NCI-H146 treated with DMSO at 0.1 percent for 48 hours (cell line): ENCODE results near the gene GPR39.
A peak's percentile ranks its signal among the peaks of the same experiment; 100 is the strongest.

Source experiments
- DNase-seq: peaks from one replicate; lab custom pipeline; 2025; ENCODE audit not compliant: unreplicated experiment; lab: John Stamatoyannopoulos, UW

Gene GPR39

GRCh38 chr2:132412021-132412420 is 4.6 kb upstream of the GPR39 start:
- no peak for DNase-seq

- no peak for DNase-seq
Measured at GRCh38 chr2:132414081-132414480, 2.5 kb upstream of the GPR39 start.

GRCh38 chr2:132415256-132415914 is 1.2 kb upstream of the GPR39 start:
- no peak for DNase-seq

- peak; percentile 7 for DNase-seq
Measured at GRCh38 chr2:132415915-132416722, 486 bp upstream of the GPR39 start.

- no peak for DNase-seq
Measured at GRCh38 chr2:132417430-132418035, 928 bp downstream of the GPR39 start.

- DNase-seq: no peak
Measured at GRCh38 chr2:132419235-132419634, 2.6 kb downstream of the GPR39 start.

- DNase-seq: no peak
Measured at GRCh38 chr2:132419941-132420340, 3.3 kb downstream of the GPR39 start.

- no peak for DNase-seq
Measured at GRCh38 chr2:132420816-132421805, 4.5 kb downstream of the GPR39 start.

- DNase-seq: no peak
Measured at GRCh38 chr2:132422736-132423135, 6.1 kb downstream of the GPR39 start.

- no peak for DNase-seq
Measured at GRCh38 chr2:132424526-132425121, 8.0 kb downstream of the GPR39 start.

GRCh38 chr2:132426033-132426432 is 9.4 kb downstream of the GPR39 start:
- DNase-seq: no peak

GRCh38 chr2:132426656-132427055 is 10.1 kb downstream of the GPR39 start:
- no peak for DNase-seq

- DNase-seq: no peak
Measured at GRCh38 chr2:132429351-132429750, 12.7 kb downstream of the GPR39 start.

- DNase-seq: no peak
Measured at GRCh38 chr2:132429941-132430573, 13.5 kb downstream of the GPR39 start.

GRCh38 chr2:132430895-132431294 is 14.3 kb downstream of the GPR39 start:
- DNase-seq: no peak

- no peak for DNase-seq
Measured at GRCh38 chr2:132437852-132438669, 21.5 kb downstream of the GPR39 start.

- DNase-seq: no peak
Measured at GRCh38 chr2:132438691-132439090, 22.1 kb downstream of the GPR39 start.

- no peak for DNase-seq
Measured at GRCh38 chr2:132439703-132440398, 23.2 kb downstream of the GPR39 start.

GRCh38 chr2:132441051-132441450 is 24.4 kb downstream of the GPR39 start:
- no peak for DNase-seq
